ENCODE data around the gene ATP2B2. TPM values are rescaled to one million over a fixed set of nuclear protein-coding genes. Genes with fewer than 3 reads are reported as not detected.

ATP2B2 gene
- total RNA-seq, 3 donors from 2014 or later = 0.09 to 0.70 (median 0.12) TPM

DNA sequence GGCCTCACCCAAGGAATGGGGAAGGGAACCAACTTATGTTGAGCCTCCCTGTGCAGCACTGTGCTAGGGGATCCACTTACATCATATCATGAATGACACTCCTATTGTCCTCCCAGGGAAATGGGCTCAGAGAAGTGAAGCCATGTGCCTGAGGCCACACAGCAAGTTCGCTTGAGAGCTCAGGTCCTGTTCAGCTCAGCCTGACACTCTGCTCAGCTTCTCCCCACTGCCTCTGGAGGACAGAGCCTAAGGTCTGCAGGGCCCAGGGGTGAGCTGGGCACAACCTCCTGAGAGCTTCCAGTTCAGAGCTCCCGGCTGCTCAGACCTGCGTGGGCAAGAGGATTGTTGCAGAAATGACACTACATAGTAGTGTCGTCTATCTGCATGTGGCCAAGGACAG is 108.5 kb downstream of the ATP2B2 start:
- Histone ChIP-seq H3K9me3 (no peaks in the 10 kb centered on the region), H3K36me3 (ENCODE audit: low read depth) (no peaks in the 10 kb centered on the region), H3K4me1 (ENCODE audit: low read depth) (no peaks in the 10 kb centered on the region), H3K4me3 (no peak overlapping the region)
- TF ChIP-seq, protein P1, sequence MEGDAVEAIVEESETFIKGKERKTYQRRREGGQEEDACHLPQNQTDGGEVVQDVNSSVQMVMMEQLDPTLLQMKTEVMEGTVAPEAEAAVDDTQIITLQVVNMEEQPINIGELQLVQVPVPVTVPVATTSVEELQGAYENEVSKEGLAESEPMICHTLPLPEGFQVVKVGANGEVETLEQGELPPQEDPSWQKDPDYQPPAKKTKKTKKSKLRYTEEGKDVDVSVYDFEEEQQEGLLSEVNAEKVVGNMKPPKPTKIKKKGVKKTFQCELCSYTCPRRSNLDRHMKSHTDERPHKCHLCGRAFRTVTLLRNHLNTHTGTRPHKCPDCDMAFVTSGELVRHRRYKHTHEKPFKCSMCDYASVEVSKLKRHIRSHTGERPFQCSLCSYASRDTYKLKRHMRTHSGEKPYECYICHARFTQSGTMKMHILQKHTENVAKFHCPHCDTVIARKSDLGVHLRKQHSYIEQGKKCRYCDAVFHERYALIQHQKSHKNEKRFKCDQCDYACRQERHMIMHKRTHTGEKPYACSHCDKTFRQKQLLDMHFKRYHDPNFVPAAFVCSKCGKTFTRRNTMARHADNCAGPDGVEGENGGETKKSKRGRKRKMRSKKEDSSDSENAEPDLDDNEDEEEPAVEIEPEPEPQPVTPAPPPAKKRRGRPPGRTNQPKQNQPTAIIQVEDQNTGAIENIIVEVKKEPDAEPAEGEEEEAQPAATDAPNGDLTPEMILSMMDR (IDR thresholded peaks at IDR 0.05) = no peak
- intact Hi-C loops (cut with DNase I, micrococcal nuclease) = no loop called here
- DNase-seq = peak in 2 of 3 donors; percentile 7 to 14
- no peak for ATAC-seq

DNA sequence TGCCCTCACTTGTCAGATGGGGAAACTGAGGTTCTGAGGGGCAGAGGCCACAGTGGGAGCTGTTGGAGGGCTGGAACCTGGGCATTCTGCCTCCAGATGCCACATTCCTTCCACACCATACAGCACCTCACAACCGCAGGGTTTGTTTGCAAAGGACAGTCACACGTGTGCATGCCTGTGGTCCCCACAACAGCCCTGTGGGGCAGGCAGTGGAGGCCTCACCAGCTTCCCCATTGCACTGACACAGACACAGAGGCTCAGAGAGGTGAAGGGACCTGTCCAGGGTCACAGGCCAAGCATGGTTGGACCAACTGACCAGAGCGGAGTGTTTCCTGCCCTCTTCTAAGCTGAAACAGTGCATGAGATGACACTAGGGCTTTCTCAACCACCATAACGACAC is 109.3 kb downstream of the ATP2B2 start:
- Histone ChIP-seq H3K4me1 (ENCODE audit: low read depth) (no peaks in the 10 kb centered on the region), H3K36me3 (ENCODE audit: low read depth) (no peaks in the 10 kb centered on the region), H3K4me3 (no peak overlapping the region), H3K9me3 (no peaks in the 10 kb centered on the region)
- ATAC-seq = no peak
- no peak for DNase-seq
- TF ChIP-seq, protein P1 (IDR thresholded peaks at IDR 0.05) = no peak
- intact Hi-C loops (cut with DNase I, micrococcal nuclease) = no loop called here

DNA sequence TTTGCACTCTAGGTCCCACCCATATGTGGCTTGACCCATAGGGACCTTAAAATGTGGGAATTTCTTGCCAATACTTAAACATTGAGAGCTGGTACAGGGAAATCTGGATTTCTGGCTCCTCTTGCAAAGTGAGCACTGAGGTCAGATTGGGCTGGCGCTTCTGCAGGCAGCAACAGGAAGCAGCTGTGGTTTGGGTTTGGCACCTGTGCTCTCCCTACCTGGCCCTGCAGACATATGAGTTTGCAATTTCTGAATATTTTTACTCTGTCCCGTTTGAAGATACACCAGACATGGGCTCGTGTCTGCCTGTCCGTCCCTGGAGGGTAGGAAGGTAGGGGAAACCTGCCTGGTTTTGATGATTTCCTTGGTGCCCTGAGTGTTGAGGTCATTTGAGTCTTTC is 109.7 kb downstream of the ATP2B2 start:
- Histone ChIP-seq H3K9me3 (no peaks in the 10 kb centered on the region), H3K4me3 (no peak overlapping the region), H3K4me1 (ENCODE audit: low read depth) (no peaks in the 10 kb centered on the region), H3K36me3 (ENCODE audit: low read depth) (no peaks in the 10 kb centered on the region)
- intact Hi-C loops (cut with DNase I, micrococcal nuclease) = no loop called here
- DNase-seq (peak in 2 of 3 donors; percentile 17 to 41), ATAC-seq (peak; percentile 62)
- TF ChIP-seq, protein P1 (IDR thresholded peaks at IDR 0.05) = no peak

DNA sequence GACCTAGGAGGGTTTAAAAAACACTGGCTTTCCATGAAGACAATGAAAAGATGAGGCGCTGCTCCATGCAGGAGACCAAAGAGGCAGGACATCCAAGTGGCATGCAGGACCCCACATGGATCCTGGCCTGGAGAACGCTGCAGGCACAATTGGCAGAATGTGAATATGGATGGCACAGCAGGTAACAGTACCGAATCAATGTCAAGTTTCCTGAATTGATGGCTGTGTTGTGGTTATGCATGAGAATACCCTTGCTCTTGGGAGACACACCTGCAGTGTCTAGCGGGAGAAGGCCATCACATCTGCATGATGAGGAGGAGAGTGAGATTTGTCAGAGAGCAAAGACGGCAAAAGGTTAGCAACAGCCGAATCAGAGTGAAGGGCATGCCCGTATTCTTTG is 110.2 kb downstream of the ATP2B2 start:
- Histone ChIP-seq H3K4me1 (ENCODE audit: low read depth) (no peaks in the 10 kb centered on the region), H3K9me3 (no peaks in the 10 kb centered on the region), H3K36me3 (ENCODE audit: low read depth) (no peaks in the 10 kb centered on the region), H3K4me3 (no peak overlapping the region)
- TF ChIP-seq, protein P1 (IDR thresholded peaks at IDR 0.05) = no peak
- DNase-seq = no peak
- intact Hi-C loops (cut with DNase I, micrococcal nuclease) = no loop called here
- ATAC-seq = no peak

DNA sequence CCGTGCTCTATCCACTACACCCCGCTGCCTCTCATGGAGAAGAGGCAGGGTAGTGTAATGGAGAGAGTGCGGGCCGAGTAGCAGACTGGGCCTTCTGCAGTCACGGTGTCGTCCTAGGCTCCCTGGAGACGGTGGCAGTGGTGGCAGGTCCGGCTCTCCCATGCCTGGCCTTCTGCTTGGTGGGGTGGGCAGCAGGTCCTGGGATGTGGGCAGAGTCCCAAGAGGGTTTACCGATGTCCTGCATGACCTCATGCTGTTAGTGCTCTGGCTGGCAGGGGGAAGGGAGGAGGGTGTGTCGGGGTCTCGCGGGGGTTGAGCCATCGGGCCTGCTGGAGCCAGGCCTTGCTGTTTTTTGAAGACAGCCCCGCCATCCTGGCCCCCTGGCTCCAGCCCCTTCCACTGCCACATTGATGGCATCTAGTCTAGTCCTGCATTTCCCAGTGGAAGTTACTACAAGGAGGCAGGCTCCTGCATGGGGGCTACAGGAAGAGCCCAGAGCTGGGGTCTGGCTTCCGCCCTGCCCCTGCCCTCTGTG is 110.8 kb downstream of the ATP2B2 start:
- ATAC-seq = no peak
- Histone ChIP-seq H3K4me1 (ENCODE audit: low read depth) (no peaks in the 10 kb centered on the region), H3K36me3 (ENCODE audit: low read depth) (no peaks in the 10 kb centered on the region), H3K4me3 (no peak overlapping the region), H3K9me3 (no peaks in the 10 kb centered on the region)
- TF ChIP-seq, protein P1 (IDR thresholded peaks at IDR 0.05) = no peak
- intact Hi-C loops (cut with DNase I, micrococcal nuclease) = no loop called here
- DNase-seq = peak in 1 of 3 donors; percentile 39

DNA sequence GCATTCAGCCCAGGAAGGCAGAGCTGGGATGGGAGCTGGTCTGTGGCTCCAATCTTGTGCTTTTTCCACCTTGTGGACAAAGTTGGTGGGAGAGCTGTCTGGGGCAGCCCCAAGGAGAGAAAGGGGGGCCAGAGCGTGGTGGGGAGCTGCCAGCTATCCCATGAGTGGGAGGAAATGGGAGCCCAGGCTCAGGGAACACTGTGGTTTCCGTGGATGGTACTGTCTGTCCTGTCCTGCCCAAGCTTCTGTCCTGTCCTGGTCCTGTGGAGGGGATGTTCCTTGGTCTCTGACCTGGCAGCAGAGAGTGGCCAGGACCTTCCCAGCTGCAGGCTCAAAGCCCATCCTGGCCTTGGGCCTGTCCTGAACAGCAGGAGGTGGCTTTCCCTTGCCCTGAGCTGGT is 111.9 kb downstream of the ATP2B2 start:
- TF ChIP-seq, protein P1 (IDR thresholded peaks at IDR 0.05) = no peak
- ATAC-seq = no peak
- intact Hi-C loops (cut with DNase I, micrococcal nuclease) = no loop called here
- H3K9me3 ChIP-seq = peaks cover 2% of the 10 kb centered on the region
- H3K4me1 ChIP-seq (ENCODE audit: low read depth) = no peaks in the 10 kb centered on the region
- peak in 1 of 3 donors; percentile 20 for DNase-seq
- no peaks in the 10 kb centered on the region for H3K36me3 ChIP-seq (ENCODE audit: low read depth)
- no peak overlapping the region for H3K4me3 ChIP-seq
